Astrocyte (in vitro differentiated cells and primary cell): Measurements from ENCODE around the gene VWA8.

Source experiments
- CTCF ChIP-seq: IDR thresholded peaks from 2 replicates; pipeline ENCODE4 v1.5.1; 2011; ENCODE audit warnings: low read depth, mild to moderate bottlenecking, inconsistent platforms, low read length, moderate library complexity; ENCODE audit not compliant: insufficient read depth
- EZH2 ChIP-seq: IDR thresholded peaks from 2 replicates; pipeline ENCODE4 v1.6.1; 2012; ENCODE audit warnings: mild to moderate bottlenecking, low read length, inconsistent platforms; ENCODE audit not compliant: insufficient read depth

DNA sequence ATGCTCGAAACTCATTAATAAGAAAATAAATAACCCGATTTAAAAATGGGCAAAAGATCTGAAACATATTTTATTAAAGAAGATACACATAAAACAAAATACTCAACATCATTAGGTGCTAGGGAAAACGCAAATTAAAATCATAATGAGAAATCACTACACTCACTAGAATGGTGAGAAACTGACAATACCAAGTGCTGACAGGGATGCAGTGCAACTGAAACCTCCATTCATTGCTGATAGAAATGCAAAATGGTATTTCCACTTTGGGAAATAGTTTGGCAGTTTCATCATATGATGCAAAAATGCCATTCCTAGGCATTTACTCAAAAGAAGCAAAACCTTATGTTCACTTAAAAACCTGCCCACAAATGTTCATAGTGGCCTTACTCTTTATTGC is 278.1 kb downstream of the VWA8 start:
- TF ChIP-seq EZH2 (no peak), CTCF (no peak)
